HL-60 (cell line): ENCODE results near the gene LZTR1.

ENCODE experiments used
- DNase-seq, 2 experiments: peaks; one replicate each; pipeline ENCODE4 v3.0.0-alpha.2; 2010 to 2020; ENCODE audit warnings: low read depth in 1 of 2, low spot score in 1 of 2
- H3K27ac ChIP-seq: fragments of 250-450 bp; sonication (Bioruptor Pico); replicated peaks from 2 replicates; pipeline ENCODE4 v1.5.1; 2020; ENCODE audit warnings: mild to moderate bottlenecking, moderate library complexity
- H3K27me3 ChIP-seq: fragments of 250-450 bp; sonication (Bioruptor Pico); 2 replicates; pipeline ENCODE4 v1.5.1; 2021; ENCODE audit warnings: mild to moderate bottlenecking, moderate library complexity; ENCODE audit not compliant: insufficient read depth, poor library complexity, severe bottlenecking
- H3K4me3 ChIP-seq: replicated peaks from 2 replicates; pipeline ENCODE4 v1.5.1; 2011; ENCODE audit warnings: mild to moderate bottlenecking, control low read depth, low read length; ENCODE audit not compliant: insufficient read depth
- CTCF ChIP-seq: IDR thresholded peaks from one replicate; pipeline ENCODE4 v1.5.1; 2011; ENCODE audit warnings: low read length, control low read depth, inconsistent platforms; ENCODE audit not compliant: insufficient read depth
- GABPA ChIP-seq: IDR thresholded peaks from 2 replicates; pipeline ENCODE4 v1.6.1; 2012; ENCODE audit warnings: low read depth
- POLR2AphosphoS5 ChIP-seq: IDR thresholded peaks from 2 replicates; pipeline ENCODE4 v1.6.1; 2012; ENCODE audit warnings: low read depth
- REST ChIP-seq: IDR thresholded peaks from 2 replicates; pipeline ENCODE4 v1.6.1; 2012; ENCODE audit warnings: low read depth; ENCODE audit not compliant: insufficient replicate concordance
- SPI1 ChIP-seq: IDR thresholded peaks from 2 replicates; pipeline ENCODE4 v1.6.1; 2012; ENCODE audit warnings: low read depth, mild to moderate bottlenecking, borderline replicate concordance

The LZTR1 gene

GRCh38 chr22:20972933-20973577, 9.0 kb upstream of the LZTR1 start:
- TF ChIP-seq CTCF: no peak
- TF ChIP-seq GABPA: no peak
- TF ChIP-seq REST: no peak
- TF ChIP-seq POLR2AphosphoS5: no peak
- no peak for TF ChIP-seq SPI1
- DNase-seq: no peak
- Histone ChIP-seq H3K4me3 (no peak overlapping the region), H3K27ac (no peak overlapping the region), H3K27me3 (no peaks in the 10 kb centered on the region)

- Histone ChIP-seq H3K27me3 (no peaks in the 10 kb centered on the region), H3K27ac (no peak overlapping the region), H3K4me3 (no peak overlapping the region)
- no peak for DNase-seq
- TF ChIP-seq REST (no peak), GABPA (no peak), CTCF (no peak), SPI1 (no peak), POLR2AphosphoS5 (no peak)
Measured at GRCh38 chr22:20973634-20974286, 8.3 kb upstream of the LZTR1 start.

- no peak for DNase-seq
- no peak overlapping the region for H3K4me3 ChIP-seq
- H3K27ac ChIP-seq: no peak overlapping the region
- TF ChIP-seq CTCF (no peak), GABPA (no peak), SPI1 (no peak), REST (no peak)
- H3K27me3 ChIP-seq: no peaks in the 10 kb centered on the region
Measured at GRCh38 chr22:20974336-20974955, 7.7 kb upstream of the LZTR1 start.
